HG03342 (cell line): ENCODE results near the gene EHMT1.
"Not testable (repeated sequence)": the region's sequence is repeated elsewhere in the genome, so short reads cannot be mapped to it uniquely, and the experiment has no call there.

ENCODE experiments used
- ATAC-seq: cut with Tn5 transposase; IDR thresholded peaks from one replicate; pipeline ENCODE4 v1.9.1; 2021; ENCODE audit warnings: mild to moderate bottlenecking, moderate library complexity; ENCODE audit not compliant: unreplicated experiment

Gene EHMT1

GRCh38 chr9:137838576-137838975 is 219.8 kb downstream of the EHMT1 start:
- ATAC-seq = no peak

DNA sequence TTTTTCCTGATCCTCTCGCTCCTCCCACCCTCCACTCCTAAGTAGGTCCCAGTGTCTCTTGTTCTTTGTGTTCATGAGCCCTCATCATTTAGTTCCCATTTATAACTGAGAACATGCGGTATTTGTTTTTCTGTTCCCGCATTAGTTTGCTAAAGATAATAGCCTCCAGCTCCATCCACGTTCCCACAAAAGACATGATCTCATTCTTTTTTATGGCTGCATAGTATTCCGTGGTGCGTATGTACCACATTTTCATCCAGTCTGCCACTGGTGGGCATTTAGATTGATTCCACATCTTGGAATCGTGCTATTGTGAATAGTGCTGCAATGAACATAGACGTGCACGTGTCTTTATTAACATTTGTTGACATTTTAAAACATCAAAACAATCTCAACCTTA is 224.6 kb downstream of the EHMT1 start:
- no peak for ATAC-seq

- ATAC-seq = no peak
Measured at GRCh38 chr9:137851516-137852267, 232.9 kb downstream of the EHMT1 start.

GRCh38 chr9:137853392-137853995 is 234.7 kb downstream of the EHMT1 start:
- no peak for ATAC-seq

GRCh38 chr9:137860361-137860760 is 241.6 kb downstream of the EHMT1 start:
- ATAC-seq = no peak

- no peak for ATAC-seq
Measured at GRCh38 chr9:137865581-137866145, 246.9 kb downstream of the EHMT1 start.

GRCh38 chr9:137866226-137867141 is 247.7 kb downstream of the EHMT1 start:
- ATAC-seq = no peak

DNA sequence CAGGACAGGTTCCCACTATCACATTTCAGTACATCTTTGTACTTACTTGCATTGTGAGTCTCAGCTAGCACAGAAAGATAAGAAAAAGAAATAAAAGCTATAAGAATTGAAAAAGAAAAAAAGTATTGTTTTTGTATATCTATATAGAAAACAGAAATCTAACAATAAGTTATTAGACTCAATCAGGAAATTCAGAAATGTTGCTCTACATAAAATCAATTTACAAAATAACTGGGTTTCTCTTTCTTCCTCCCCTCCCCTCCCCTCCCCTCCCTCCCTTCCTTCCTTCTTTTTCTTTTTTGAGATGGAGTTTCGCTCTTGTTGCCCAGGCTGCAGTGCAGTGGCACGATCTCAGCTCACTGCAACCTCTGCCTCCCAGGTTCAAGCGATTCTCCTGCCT is 251.6 kb downstream of the EHMT1 start:
- no peak for ATAC-seq

- ATAC-seq = no peak
Measured at GRCh38 chr9:137872296-137872695, 253.5 kb downstream of the EHMT1 start.

DNA sequence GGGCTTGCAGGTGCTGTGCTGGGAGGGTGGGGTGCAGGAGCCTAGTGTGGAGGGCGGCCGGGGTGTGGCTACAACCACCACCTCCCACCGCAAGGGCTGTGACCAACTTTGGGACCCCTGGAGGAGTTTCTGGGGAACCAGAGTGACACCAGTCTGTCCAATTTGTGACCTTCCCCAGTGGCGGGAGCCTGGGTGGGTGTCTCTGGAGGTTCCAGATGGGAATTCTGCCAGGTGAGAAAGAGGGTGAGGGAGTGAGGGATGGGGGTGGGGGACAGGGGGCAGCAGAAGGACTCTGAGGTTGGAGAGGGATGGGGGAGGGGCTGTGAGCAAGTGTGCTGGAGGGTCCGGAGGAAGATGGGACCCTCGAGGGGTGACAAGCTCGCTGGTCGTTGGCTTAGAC is 254.6 kb downstream of the EHMT1 start:
- no peak for ATAC-seq

GRCh38 chr9:137873858-137874362 is 255.1 kb downstream of the EHMT1 start:
- ATAC-seq = no peak

DNA sequence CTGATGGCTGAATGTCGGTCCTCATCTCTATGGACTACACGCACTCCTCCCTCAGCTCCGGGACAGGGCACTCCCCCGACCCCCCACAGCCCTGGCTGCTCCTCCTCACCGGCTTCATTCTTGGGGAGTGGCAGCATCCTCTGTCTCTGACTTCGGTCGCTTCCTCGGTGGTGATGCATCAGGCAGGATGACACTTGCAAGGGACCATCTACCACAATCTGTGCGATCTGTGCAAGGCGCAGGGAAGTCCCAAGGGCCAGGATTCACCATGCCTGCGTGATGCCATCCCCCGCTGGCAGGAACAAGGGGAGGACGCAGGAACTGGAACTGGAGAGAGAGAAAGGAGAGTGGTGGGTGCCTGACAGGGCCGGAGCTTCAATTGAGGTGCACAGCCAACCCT is 256.5 kb downstream of the EHMT1 start:
- ATAC-seq = no peak

DNA sequence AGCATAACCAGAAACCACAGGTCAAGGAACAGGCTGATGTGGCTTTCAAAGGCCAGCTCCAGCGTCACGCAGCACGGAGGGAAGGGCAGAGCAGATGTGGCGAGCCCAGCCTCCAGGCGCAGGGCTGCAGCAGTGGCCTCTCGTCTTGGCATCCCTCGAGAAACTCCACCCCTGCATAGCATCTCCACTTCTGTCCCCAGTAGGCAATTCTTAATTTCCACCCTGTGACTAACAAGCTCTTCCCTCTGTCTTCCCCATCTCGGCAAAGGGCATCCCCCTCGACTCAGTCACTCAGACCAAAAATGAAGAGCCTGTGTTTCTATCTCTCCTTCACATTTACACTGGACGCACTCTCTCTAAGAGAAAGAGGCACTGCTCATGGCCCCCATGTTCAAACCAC is 257.0 kb downstream of the EHMT1 start:
- no peak for ATAC-seq

- ATAC-seq = no peak
Measured at GRCh38 chr9:137876269-137876668, 257.5 kb downstream of the EHMT1 start.

DNA sequence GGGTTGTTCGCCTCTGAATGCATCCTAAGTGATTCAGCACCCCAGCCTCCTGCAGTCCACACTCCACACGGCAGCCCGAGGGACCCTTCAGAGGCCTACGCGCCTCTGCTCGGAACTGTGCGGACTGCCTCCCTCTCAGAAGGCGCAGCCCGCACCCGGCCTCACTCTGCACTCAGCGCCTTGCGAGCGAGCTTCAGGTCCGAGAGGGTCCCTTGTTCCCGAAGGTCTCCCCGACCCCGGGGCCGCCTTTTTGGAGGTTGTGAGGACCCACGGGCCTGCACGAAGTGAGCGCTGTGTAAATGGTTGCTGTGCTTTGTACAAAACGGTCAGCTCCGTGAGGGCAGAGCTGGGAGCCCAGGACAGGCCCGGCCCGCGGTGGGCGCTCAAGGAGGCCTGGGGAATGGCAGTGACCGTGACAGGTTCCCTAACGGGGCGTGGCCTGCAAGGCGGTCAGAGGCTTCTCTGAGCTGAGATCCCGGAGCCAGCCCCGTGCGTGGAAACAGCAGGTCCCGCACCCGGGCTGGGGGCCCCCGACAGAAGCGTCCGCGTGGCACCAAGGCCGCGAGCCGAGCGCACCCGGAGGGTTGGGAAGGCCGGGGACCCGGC is 258.1 kb downstream of the EHMT1 start:
- no peak for ATAC-seq

GRCh38 chr9:137877506-137878122 is 258.8 kb downstream of the EHMT1 start, which contains the start of gene CACNA1B:
TSS of gene CACNA1B (plus strand) at chr9:137877782. CDS start at chr9:137877934, 152 bp downstream.
- not testable (repeated sequence) for ATAC-seq

DNA sequence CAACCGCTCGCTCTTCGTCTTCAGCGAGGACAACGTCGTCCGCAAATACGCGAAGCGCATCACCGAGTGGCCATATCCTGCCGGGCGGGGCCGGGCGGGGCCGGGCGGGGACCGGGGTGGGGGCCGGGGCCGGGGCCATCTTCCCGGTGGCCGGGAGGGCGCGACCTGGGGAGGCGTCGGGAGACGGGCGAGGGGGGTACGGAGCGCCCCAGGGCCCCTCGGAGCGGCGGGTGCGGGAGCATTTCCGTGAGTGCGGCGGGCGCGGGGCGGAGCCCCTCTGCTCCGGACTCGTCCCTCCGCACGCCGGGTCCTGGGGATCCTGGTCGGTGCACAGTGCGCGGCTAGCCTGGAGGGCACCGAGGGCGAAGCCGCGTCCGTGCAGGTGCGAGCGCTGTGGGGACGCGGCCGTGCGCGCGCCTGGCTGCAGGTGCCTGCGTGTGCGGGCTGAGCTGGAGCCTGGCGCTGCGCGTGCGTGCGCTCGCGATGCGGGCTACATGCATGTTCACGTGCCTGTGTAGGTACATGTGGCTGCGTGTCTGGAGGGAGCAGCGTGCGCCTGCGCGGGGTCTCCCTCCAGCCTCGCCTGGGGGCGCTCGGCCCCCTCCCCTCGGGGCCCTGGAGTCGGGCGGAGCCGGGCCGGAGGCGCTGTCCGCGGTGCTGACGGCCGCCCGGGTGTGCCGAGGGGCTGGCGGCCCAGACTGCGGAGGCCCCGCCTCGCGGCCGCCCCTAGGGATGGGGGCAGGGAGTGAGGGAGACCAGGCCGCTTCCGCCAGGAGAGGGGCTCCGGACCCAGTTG is 259.5 kb downstream of the EHMT1 start:
- no peak for ATAC-seq

- ATAC-seq = no peak
Measured at GRCh38 chr9:137879052-137879451, 260.2 kb downstream of the EHMT1 start.

DNA sequence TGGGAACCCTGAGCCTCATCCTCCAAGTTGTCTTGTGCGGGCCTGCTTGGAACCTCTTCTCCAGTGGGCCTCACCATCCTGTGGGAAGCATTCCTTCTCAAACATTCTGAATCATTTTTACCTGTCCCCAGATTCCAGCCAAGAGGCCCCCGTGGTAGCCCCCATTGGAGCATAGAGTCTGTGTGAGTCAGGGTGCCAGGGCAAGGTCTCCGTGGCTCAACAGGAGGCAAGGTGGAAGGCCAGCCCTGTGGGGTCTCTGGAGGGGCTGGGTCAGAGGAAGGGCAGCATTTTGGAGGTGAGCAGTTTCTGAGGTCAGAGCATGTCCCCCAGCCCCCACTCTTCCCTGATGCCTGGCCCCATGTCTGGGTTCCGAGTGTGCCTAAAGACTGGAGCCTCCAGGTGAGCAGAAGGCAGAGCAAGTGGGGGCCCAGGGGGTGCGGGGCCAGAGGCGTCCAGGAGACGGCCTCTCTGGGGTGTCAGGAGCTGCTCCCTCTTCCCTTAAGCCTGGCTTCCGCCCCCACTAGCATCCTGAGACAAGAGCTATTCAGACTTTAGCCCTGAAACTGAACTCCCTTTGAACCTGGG is 260.9 kb downstream of the EHMT1 start:
- no peak for ATAC-seq
